H1 (cell line): ENCODE results near the gene TSPAN4. TPM values are rescaled to one million over a fixed set of nuclear protein-coding genes. Genes with fewer than 3 reads are reported as not detected.

ENCODE experiments used
- CTCF ChIA-PET: fragments of 300-600 bp; sonication (Branson Sonifier 250); formaldehyde crosslinking; loops from one replicate; lab custom pipeline; 2021; ENCODE audit not compliant: partially characterized antibody; lab: Charles Lee
- POLR2A ChIA-PET: fragments of 300-600 bp; sonication (Branson Sonifier 250); formaldehyde crosslinking; loops from one replicate; lab custom pipeline; 2021; ENCODE audit warnings: inconsistent platforms; ENCODE audit not compliant: partially characterized antibody; lab: Charles Lee
- DNase-seq, 2 experiments: peaks; one replicate each; pipeline versions ENCODE4 v3.0.0 to v3.0.0-alpha.2; 2010 to 2022; ENCODE audit warnings: low spot score in 2 of 2, low read depth in 1 of 2, mixed read lengths in 1 of 2
- FAIRE-seq: peaks from 2 replicates; lab custom pipeline; 2011; peaks lifted over from hg19 to GRCh38; lab: Jason Lieb, UNC
- H2AFZ ChIP-seq: 2 replicates; pipeline ENCODE4 v1.8.1; 2012; ENCODE audit warnings: low read length, inconsistent platforms
- H2AK5ac ChIP-seq: 2 replicates; pipeline ENCODE4 v1.6.1; 2013; ENCODE audit warnings: low read depth, low read length
- H2BK120ac ChIP-seq: replicated peaks from 2 replicates; pipeline ENCODE3; 2013; ENCODE audit warnings: low read depth, low read length, inconsistent platforms
- H2BK12ac ChIP-seq: 2 replicates; pipeline ENCODE4 v1.6.1; 2013; ENCODE audit warnings: low read depth, low read length
- H2BK15ac ChIP-seq: 2 replicates; pipeline ENCODE4 v1.6.1; 2013; ENCODE audit warnings: low read length
- H2BK20ac ChIP-seq: 2 replicates; pipeline ENCODE4 v1.6.1; 2013; ENCODE audit warnings: low read length
- H2BK5ac ChIP-seq: 2 replicates; pipeline ENCODE4 v1.6.1; 2013; ENCODE audit warnings: low read depth, low read length
- H3K14ac ChIP-seq: 2 replicates; pipeline ENCODE4 v1.6.1; 2013; ENCODE audit warnings: inconsistent platforms; ENCODE audit not compliant: insufficient read length
- H3K18ac ChIP-seq: 2 replicates; pipeline ENCODE4 v1.6.1; 2013; ENCODE audit warnings: low read length; ENCODE audit errors: extremely low read depth
- H3K23ac ChIP-seq: 2 replicates; pipeline ENCODE4 v1.6.1; 2013; ENCODE audit warnings: inconsistent platforms; ENCODE audit not compliant: insufficient read length
- H3K23me2 ChIP-seq: 2 replicates; pipeline ENCODE4 v1.6.1; 2013; ENCODE audit warnings: low read depth, low read length
- H3K27ac ChIP-seq: 2 replicates; pipeline ENCODE4 v1.6.1; 2011; ENCODE audit warnings: low read depth, low read length, inconsistent platforms
- H3K27me3 ChIP-seq, 4 experiments: replicated peaks in 1 of 4; 1 replicate in 1 of 4; 2 replicates in 3 of 4; pipeline versions ENCODE4 v1.6.1 to v1.8.1; 2011 to 2013; ENCODE audit warnings: low read length in 3 of 4, mild to moderate bottlenecking in 3 of 4, inconsistent platforms in 2 of 4, mixed read lengths in 2 of 4, moderate library complexity in 1 of 4; ENCODE audit not compliant: control insufficient read depth in 3 of 4, insufficient read depth in 3 of 4; ENCODE audit errors: extremely low read depth in 1 of 4
- H3K36me3 ChIP-seq, 4 experiments: 2 replicates each; pipeline versions ENCODE4 v1.6.1 to v1.8.1; 2011 to 2013; ENCODE audit warnings: mild to moderate bottlenecking in 4 of 4, low read length in 3 of 4, moderate library complexity in 2 of 4, control low read depth in 1 of 4, inconsistent platforms in 1 of 4; ENCODE audit not compliant: insufficient read depth in 4 of 4, control insufficient read depth in 2 of 4
- H3K4ac ChIP-seq: replicated peaks from 2 replicates; pipeline ENCODE3; 2013; ENCODE audit warnings: low read length, low read depth, mixed read lengths, inconsistent platforms; ENCODE audit not compliant: insufficient read length
- H3K4me1 ChIP-seq, 4 experiments: replicated peaks in 1 of 4; 1 replicate in 1 of 4; 2 replicates in 3 of 4; pipeline versions ENCODE4 v1.6.1 to v1.8.1; 2011 to 2013; ENCODE audit warnings: low read length in 3 of 4, inconsistent platforms in 2 of 4, mixed read lengths in 1 of 4; ENCODE audit not compliant: insufficient read depth in 4 of 4, control insufficient read depth in 3 of 4
- H3K4me2 ChIP-seq, 2 experiments: 2 replicates each; pipeline versions ENCODE4 v1.6.1 to v1.8.1; 2011 to 2013; ENCODE audit warnings: low read depth in 2 of 2, low read length in 2 of 2, control low read depth in 1 of 2, inconsistent platforms in 1 of 2, mild to moderate bottlenecking in 1 of 2; ENCODE audit not compliant: insufficient read depth in 1 of 2
- H3K4me3 ChIP-seq, 4 experiments: fragments of 200-600, 300-600 bp in 1 of 4; sonication (generic), shearing (Covaris generic), sonication (Bioruptor Twin) in 1 of 4; 2 replicates each; pipeline versions ENCODE4 v1.5.1 to v1.8.1; 2011 to 2016; ENCODE audit warnings: low read length in 4 of 4, low read depth in 3 of 4, control low read depth in 2 of 4, inconsistent platforms in 2 of 4, mild to moderate bottlenecking in 2 of 4, mixed read lengths in 1 of 4, moderate library complexity in 1 of 4; ENCODE audit not compliant: insufficient read depth in 2 of 4; ENCODE audit errors: extremely low read depth in 1 of 4
- H3K56ac ChIP-seq: replicated peaks from 2 replicates; pipeline ENCODE3; 2013; ENCODE audit warnings: low read depth, mild to moderate bottlenecking, mixed read lengths, low read length, inconsistent platforms; ENCODE audit not compliant: insufficient read length
- H3K79me1 ChIP-seq: 2 replicates; pipeline ENCODE4 v1.6.1; 2013; ENCODE audit warnings: low read depth, low read length, control low read depth
- H3K79me2 ChIP-seq, 2 experiments: 2 replicates each; pipeline versions ENCODE4 v1.6.1 to v1.8.1; 2012 to 2013; ENCODE audit warnings: low read length in 2 of 2, mild to moderate bottlenecking in 2 of 2, inconsistent platforms in 1 of 2; ENCODE audit not compliant: insufficient read depth in 2 of 2, control insufficient read depth in 1 of 2
- H3K9ac ChIP-seq, 4 experiments: replicated peaks in 1 of 4; 1 replicate in 1 of 4; 2 replicates in 3 of 4; pipeline versions ENCODE4 v1.6.1 to v1.8.1; 2011 to 2013; ENCODE audit warnings: low read depth in 3 of 4, low read length in 3 of 4, control low read depth in 2 of 4, mild to moderate bottlenecking in 2 of 4, moderate library complexity in 2 of 4, inconsistent platforms in 1 of 4; ENCODE audit errors: extremely low read depth in 1 of 4
- H3K9me3 ChIP-seq, 2 experiments: 2 replicates each; pipeline versions ENCODE4 v1.6.1 to v1.8.1; 2012 to 2013; ENCODE audit warnings: mild to moderate bottlenecking in 2 of 2, moderate library complexity in 2 of 2, control low read depth in 1 of 2, inconsistent platforms in 1 of 2, low read depth in 1 of 2, low read length in 1 of 2, mixed read lengths in 1 of 2; ENCODE audit not compliant: insufficient read depth in 2 of 2
- H4K20me1 ChIP-seq, 2 experiments: replicated peaks in 1 of 2; 2 replicates each; pipeline versions ENCODE3 to v1.8.1; 2011 to 2013; ENCODE audit warnings: inconsistent platforms in 2 of 2, low read length in 2 of 2, mild to moderate bottlenecking in 1 of 2; ENCODE audit not compliant: insufficient read depth in 2 of 2, control insufficient read depth in 1 of 2
- H4K5ac ChIP-seq: 2 replicates; pipeline ENCODE4 v1.6.1; 2013; ENCODE audit warnings: low read length, low read depth, mixed read lengths, inconsistent platforms; ENCODE audit not compliant: insufficient read length
- H4K8ac ChIP-seq: 2 replicates; pipeline ENCODE4 v1.8.0; 2013; ENCODE audit warnings: mild to moderate bottlenecking, moderate library complexity, low read length, inconsistent platforms; ENCODE audit not compliant: insufficient read depth; ENCODE audit errors: extremely low read depth
- H4K91ac ChIP-seq: replicated peaks from 2 replicates; pipeline ENCODE3; 2013; ENCODE audit warnings: low read length, mixed read lengths, inconsistent platforms; ENCODE audit not compliant: insufficient read length
- KDM1A ChIP-seq: fragments of 200-600, 300-600 bp; sonication (generic); IDR thresholded peaks from 2 replicates; pipeline ENCODE4 v1.7.1; 2016; ENCODE audit warnings: mild to moderate bottlenecking, low read length, borderline replicate concordance
- KDM4A ChIP-seq: IDR thresholded peaks from one replicate; pipeline ENCODE4 v1.7.1; 2012; ENCODE audit warnings: low read depth, mild to moderate bottlenecking, moderate library complexity, low read length, inconsistent platforms; ENCODE audit not compliant: severe bottlenecking
- NANOG ChIP-seq: IDR thresholded peaks from 2 replicates; pipeline ENCODE4 v1.6.1; 2011; ENCODE audit warnings: low read length, low read depth, mild to moderate bottlenecking, inconsistent platforms; ENCODE audit not compliant: insufficient read depth, poor library complexity, severe bottlenecking
- POLR2AphosphoS5 ChIP-seq: IDR thresholded peaks from 2 replicates; pipeline ENCODE4 v1.6.1; 2011; ENCODE audit warnings: low read depth, low read length
- RAD21 ChIP-seq, 2 experiments: IDR thresholded peaks in 1 of 2; conservative IDR thresholded peaks in 1 of 2; 2 replicates each; pipeline ENCODE4 v1.6.1; 2011; ENCODE audit warnings: low read depth in 2 of 2, low read length in 2 of 2, improper control_type of control experiment in 1 of 2, inconsistent platforms in 1 of 2, mild to moderate bottlenecking in 1 of 2, moderate library complexity in 1 of 2
- SIX5 ChIP-seq: IDR thresholded peaks from 2 replicates; pipeline ENCODE4 v1.6.1; 2011; ENCODE audit warnings: mild to moderate bottlenecking, low read depth, low read length
- WGBS, 2 experiments: shearing (Covaris generic) in 1 of 2; methylation state at CpG; one replicate each; pipeline versions ENCODE4 v1.1.6 to v1.1.7; 2013 to 2015; ENCODE audit warnings: low lambda C conversion rate in 2 of 2, mixed read lengths in 2 of 2, inconsistent platforms in 1 of 2, low coverage in 1 of 2, missing lambda C conversion rate in 1 of 2; ENCODE audit not compliant: insufficient replicate concordance in 2 of 2, insufficient coverage in 1 of 2, insufficient read length in 1 of 2; ENCODE audit errors: extremely low coverage in 1 of 2, missing lambda C conversion rate in 1 of 2; 5-methylcytosine and 5-hydroxymethylcytosine counted together
- polyA plus RNA-seq, 7 experiments: library from polyadenylated mRNA; depleted of rRNA in 3 of 7; stranded (reverse) in 5 of 7; unstranded in 2 of 7; fragments of >200 nt in 5 of 7; fragments of 200-250 nt in 2 of 7; gene quantifications; 1 replicate in 5 of 7; 2 replicates in 1 of 7; 4 replicates in 1 of 7; pipeline versions ENCODE4 v1.2.1 to v1.2.3, GENCODE V29; 2011 to 2013; ENCODE audit warnings: missing spikeins in 2 of 7, mixed read lengths in 2 of 7
- total RNA-seq: library from RNA; stranded (reverse); fragmentation: NEBNext Ultra II Directional; extraction: Animal tissue kit (Norgen Biotek cat#: 25700); gene quantifications from 2 replicates; pipeline ENCODE4 v1.2.1, GENCODE V29; 2021
- TF ChIP-seq, protein P1 (sequence below), 3 experiments: IDR thresholded peaks; 1 replicate in 2 of 3; 2 replicates in 1 of 3; pipeline versions ENCODE4 v1.5.1 to v1.6.1; 2011; ENCODE audit warnings: low read length in 3 of 3, mild to moderate bottlenecking in 3 of 3, inconsistent platforms in 2 of 3, low read depth in 1 of 3, moderate library complexity in 1 of 3; ENCODE audit not compliant: insufficient read depth in 1 of 3; ENCODE audit errors: control extremely low read depth in 1 of 3

Gene TSPAN4
- total and polyA plus RNA-seq, 2 of the 8 experiments (the other 6 are each of a cell fraction or from before 2014, with no cell fraction given): 74.1 to 145 TPM

GRCh38 chr11:839875-840617, 2.6 kb upstream of the TSPAN4 start:
- Histone ChIP-seq H4K20me1 (peaks cover 5 to 38% of the 10 kb centered on the region in 2 experiments), H2AK5ac (no peak overlapping the region), H3K27me3 (no peaks in the 10 kb centered on the region), H3K14ac (no peak overlapping the region), H2BK20ac (no peak overlapping the region), H4K91ac (no peak overlapping the region), H3K79me1 (peaks cover 9% of the 10 kb centered on the region; the same call in 1 of the 2 replicates), H3K23ac (no peak overlapping the region), H3K9ac (no peak overlapping the region), H4K5ac (no peak overlapping the region), H3K79me2 (peaks cover 0 to 18% of the 10 kb centered on the region in 2 experiments; a peak in 2 of 4 replicates), H3K4me3 (no peak overlapping the region), H3K27ac (no peak overlapping the region), H3K4me2 (no peak overlapping the region; a peak in 1 of 4 replicates), H2BK120ac (no peak overlapping the region), H2BK12ac (no peak overlapping the region), H3K9me3 (no peaks in the 10 kb centered on the region), H2BK5ac (no peak overlapping the region)
- no peak for FAIRE-seq
- ChIA-PET CTCF (interaction anchor here (0.6 to 5.2 kb wide), 11 partner anchors 8 to 233 kb away, joined by 3 to 26 read pairs (median 5); partner anchors contain the start of genes CRACR2B and PNPLA2), POLR2A (interaction anchor here (0.8 to 40.4 kb wide), 3 partner anchors 17 to 63 kb away, joined by 4 to 1917 read pairs (median 234); partner anchors contain the start of genes CD151, CEND1, CRACR2B and PIDD1)
- 95% methylated on average over 24 of the region's 25 CpGs; no CpG with 5 or more reads in 1 of the 2 experiments for WGBS, 2 experiments
- peak; percentile 43 for TF ChIP-seq POLR2AphosphoS5
- TF ChIP-seq SIX5: peak; percentile 3; the same call in 1 of the 2 replicates
- TF ChIP-seq, protein P1, sequence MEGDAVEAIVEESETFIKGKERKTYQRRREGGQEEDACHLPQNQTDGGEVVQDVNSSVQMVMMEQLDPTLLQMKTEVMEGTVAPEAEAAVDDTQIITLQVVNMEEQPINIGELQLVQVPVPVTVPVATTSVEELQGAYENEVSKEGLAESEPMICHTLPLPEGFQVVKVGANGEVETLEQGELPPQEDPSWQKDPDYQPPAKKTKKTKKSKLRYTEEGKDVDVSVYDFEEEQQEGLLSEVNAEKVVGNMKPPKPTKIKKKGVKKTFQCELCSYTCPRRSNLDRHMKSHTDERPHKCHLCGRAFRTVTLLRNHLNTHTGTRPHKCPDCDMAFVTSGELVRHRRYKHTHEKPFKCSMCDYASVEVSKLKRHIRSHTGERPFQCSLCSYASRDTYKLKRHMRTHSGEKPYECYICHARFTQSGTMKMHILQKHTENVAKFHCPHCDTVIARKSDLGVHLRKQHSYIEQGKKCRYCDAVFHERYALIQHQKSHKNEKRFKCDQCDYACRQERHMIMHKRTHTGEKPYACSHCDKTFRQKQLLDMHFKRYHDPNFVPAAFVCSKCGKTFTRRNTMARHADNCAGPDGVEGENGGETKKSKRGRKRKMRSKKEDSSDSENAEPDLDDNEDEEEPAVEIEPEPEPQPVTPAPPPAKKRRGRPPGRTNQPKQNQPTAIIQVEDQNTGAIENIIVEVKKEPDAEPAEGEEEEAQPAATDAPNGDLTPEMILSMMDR (IDR thresholded peaks at IDR 0.05; ENCODE audit: control extremely low read depth in 1 of 3, insufficient read depth in 1 of 3, low read depth in 1 of 3, low read length in 3 of 3): peak in 2 of 3 experiments; percentile 41 to 52; a peak in 3 of 4 replicates
- TF ChIP-seq RAD21 (IDR thresholded peaks at IDR 0.05 in 1 of 2, conservative IDR thresholded peaks at IDR 0.05 in 1 of 2; ENCODE audit: low read depth in 2 of 2, low read length in 2 of 2): peak; percentile 17 to 32; a peak in 3 of 4 replicates
- TF ChIP-seq KDM4A: no peak
- TF ChIP-seq KDM1A: no peak
- TF ChIP-seq NANOG: no peak
- TF ChIP-seq, all 59 proteins: peak for 4
- H4K8ac ChIP-seq: no peak overlapping the region
- peaks cover 10 to 30% (median 24%) of the 10 kb centered on the region in 4 experiments; a peak in 7 of 8 replicates for H3K36me3 ChIP-seq
- peaks cover 20% of the 10 kb centered on the region; the same call in 1 of the 2 replicates for H3K23me2 ChIP-seq
- peaks cover 0 to 19% (median 13%) of the 10 kb centered on the region in 4 experiments; a peak in 6 of 7 replicates for H3K4me1 ChIP-seq
- no peak for DNase-seq
- no peak overlapping the region for H2BK15ac ChIP-seq
- H3K18ac ChIP-seq: no peak overlapping the region
- H3K4ac ChIP-seq: no peak overlapping the region
- H2AFZ ChIP-seq: no peak overlapping the region
- H3K56ac ChIP-seq: no peak overlapping the region
